D341Med (cell line): ENCODE measurements around the gene ANKRD17.
"Not testable (repeated sequence)": the region's sequence is repeated elsewhere in the genome, so short reads cannot be mapped to it uniquely, and the experiment has no call there.

Source experiments
- DNase-seq: peaks from one replicate; pipeline ENCODE4 v3.0.0; 2012; ENCODE audit warnings: low spot score

The ANKRD17 gene

DNA sequence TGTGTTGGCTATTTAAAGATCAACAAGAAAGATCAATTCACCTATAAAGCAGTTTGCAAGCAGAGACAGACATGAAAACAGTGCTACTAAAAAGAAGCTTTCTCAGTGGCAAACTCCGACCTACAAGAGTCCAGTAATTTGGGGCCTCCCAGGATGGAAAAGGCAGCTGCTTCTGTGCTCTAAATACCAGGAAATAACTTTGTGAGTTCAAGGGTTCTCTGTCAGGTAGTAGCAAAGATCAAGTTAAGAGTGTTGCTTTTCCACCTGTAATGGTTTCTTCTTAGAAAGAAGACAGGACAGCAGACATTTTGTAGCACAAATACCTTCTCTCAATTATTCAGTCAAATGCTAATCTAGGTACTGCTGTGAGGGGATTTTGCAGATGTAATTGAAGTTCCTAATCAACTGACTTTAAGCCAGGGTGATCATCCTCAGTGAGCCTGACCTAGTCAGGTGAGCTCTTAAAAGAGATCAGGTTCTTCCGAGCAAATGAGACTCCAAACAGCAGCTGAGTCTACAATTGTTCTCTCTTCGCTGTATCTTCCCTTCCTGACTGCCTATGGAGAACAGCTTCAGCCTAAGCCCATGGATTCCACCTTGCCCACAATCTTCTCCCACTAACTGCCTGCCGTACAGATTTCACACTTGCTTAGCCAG lies 13.5 kb downstream of the ANKRD17 start:
- DNase-seq: no peak

DNA sequence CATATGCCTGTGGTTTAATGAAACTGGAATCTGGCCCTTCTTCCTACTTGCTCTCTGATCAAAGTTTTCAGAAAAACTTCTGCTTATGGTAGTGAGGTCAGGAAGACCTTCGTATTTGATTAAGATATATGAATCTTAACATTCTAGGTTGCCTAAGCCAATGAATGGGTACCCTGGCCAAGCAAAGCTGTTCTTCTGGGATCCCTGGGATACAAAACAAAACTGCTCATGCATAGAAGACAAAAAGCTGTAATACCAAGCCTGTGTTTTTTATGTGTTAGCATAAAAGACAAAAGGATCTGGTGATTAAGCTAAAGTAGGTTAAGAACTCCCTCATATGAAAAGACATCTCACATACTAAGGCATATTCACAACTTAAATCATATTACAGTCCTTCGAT lies 21.6 kb downstream of the ANKRD17 start:
- DNase-seq: no peak

GRCh38 chr4:73236151-73236550 lies 22.4 kb downstream of the ANKRD17 start:
- no peak for DNase-seq

DNA sequence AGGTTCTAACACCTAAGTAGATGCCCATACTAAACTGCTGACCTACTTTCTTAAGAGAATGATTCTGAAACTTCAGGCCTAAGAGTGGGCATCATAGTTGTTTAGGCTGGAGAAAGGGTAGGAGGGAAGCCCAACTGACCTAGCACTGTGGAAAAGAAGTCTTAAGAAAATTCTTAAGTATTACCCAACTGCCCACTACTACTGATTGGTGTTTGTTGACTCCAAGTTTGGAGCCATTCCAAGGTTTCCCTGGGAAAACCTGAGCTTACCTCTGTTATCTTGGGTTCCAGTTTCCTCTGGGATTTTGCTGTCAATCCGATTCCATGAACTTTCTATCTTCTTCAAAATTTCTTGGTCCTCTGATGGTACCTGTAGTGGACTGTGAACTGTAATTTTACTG lies 23.9 kb downstream of the ANKRD17 start:
- no peak for DNase-seq

DNA sequence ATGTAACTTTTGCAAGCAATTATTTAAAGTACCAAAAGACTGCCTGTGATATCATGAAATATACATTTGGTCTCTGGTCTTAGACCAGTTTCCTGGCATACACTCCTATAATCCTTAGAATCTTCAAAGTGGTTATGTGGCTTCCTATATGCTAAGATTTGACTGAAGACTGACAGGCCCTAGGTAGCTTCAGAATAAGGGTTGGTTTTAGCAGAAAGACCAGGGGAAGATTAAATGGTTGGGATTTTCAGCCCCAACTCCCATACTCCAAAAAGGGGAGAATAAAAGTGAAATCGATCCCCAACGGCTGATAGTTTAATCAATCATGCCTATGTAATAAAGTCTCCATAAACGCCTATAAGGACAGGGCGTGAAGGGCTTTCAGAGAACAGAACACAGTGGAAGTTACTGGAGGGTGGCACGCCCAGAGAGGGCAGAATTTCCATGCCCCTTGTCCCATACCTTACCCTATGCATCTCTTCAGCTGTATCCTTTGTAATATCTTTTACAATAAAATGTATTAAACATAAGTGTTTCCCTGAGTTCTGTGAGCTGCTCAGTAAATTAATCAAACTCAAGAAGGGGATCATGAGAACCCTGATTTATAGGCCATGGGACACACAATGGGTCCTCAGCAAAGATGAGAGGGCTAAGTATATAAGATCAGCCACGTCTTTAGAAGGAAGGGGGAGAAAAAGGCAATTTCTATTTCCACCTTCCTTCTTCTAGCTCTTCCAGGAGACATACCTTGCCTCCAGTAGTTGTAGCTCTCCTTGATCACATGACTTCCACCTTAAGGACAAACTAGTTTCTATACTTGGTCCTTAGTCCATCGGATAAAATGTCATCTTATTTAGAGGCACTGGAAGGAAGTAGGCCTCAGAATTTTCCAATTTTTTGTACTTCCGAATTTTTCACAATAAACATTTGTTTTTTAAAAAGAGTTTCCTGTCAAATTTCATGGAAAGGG lies 26.8 kb downstream of the ANKRD17 start:
- DNase-seq: no peak

- no peak for DNase-seq
Observed at GRCh38 chr4:73230865-73231517, 27.6 kb downstream of the ANKRD17 start.

DNA sequence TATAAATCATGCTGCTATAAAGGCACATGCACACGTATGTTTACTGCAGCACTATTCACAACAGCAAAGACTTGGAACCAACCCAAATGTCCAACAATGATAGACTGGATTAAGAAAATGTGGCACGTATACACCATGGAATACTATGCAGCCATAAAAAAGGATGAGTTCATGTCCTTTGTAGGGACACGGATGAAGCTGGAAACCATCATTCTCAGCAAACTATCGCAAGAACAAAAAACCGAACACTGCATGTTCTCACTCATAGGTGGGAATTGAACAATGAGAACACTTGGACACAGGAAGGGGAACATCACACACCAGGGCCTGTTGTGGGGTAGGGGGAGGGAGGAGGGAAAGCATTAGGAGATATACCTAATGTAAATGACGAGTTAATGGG lies 29.8 kb downstream of the ANKRD17 start:
- not testable (repeated sequence) for DNase-seq

DNA sequence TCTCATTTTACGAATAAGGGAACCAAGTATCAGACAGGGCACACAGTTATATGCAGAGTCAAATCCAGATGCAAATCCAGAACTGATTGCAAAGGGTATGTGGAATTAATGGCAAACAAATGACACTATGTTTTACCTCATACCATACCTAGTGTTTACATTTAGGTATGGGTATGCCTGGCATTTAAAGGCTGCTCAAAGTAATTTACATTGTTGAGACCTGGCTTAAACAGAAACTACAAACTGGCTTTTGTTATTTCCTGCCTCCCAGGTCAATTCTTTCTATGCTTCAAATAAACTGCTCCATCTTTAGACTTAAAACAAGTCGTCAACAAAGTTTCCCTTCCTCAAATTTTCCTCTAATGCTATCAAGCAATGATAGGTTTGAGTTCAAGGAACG lies 33.7 kb downstream of the ANKRD17 start:
- DNase-seq: no peak

GRCh38 chr4:73223258-73223650 lies 35.3 kb downstream of the ANKRD17 start:
- DNase-seq: no peak

- DNase-seq: peak; percentile 78
Observed at GRCh38 chr4:73222466-73223257, 35.9 kb downstream of the ANKRD17 start.

DNA sequence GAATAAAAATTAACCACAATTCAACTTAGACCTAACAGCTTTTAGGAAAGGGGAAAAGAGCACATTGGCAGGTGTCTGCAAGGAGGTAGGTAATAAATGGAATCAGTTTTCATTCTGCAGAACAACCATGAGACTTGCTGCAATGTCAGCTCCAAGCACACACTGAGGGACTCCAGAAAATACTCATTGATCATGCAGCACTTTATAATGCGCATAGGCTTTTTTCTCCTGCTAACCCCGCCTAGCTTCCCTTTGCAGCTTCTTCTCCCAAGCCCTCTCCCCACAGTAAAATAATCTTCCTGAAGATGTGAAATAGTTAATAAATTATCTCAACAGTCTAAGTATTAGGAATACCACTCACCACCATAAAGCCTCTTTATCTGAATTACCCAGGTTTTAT lies 36.9 kb downstream of the ANKRD17 start:
- DNase-seq: no peak

GRCh38 chr4:73220815-73221214 lies 37.8 kb downstream of the ANKRD17 start:
- no peak for DNase-seq

DNA sequence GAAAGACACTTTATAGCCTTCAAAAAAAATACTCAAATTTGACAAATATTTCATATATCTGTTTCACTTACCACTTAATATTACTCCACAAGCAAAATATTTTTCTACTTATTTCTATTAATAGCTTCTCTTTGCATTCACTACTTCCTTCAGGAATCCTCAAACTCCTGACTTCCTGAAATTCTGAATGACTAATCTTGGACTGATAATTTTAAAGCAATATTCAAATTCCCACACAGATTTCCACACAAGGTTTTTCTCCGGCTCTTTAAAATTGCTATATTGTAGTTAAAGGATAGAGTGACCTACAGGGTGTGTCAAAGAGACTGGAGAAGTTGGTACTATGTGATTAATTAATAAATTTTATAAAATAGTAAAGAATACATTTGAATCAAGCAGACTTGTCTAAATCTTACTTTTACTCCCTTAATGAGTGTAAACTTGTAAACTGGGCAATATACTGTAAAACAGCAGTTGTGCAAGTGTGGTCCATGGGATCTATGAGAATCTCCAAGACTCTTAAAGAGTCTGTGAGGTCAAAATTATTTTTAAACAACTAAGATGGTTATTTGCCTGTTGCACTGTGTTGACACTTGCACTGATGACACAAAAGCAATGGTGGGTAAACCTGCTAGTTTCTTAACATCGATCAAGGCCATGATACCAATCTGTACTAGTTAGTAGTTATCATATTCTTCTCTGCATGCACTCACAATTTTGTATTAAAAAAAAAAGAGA lies 44.5 kb downstream of the ANKRD17 start:
- DNase-seq: no peak

- DNase-seq: no peak
Observed at GRCh38 chr4:73212982-73213730, 45.4 kb downstream of the ANKRD17 start.

GRCh38 chr4:73211968-73212367 lies 46.6 kb downstream of the ANKRD17 start:
- DNase-seq: no peak

DNA sequence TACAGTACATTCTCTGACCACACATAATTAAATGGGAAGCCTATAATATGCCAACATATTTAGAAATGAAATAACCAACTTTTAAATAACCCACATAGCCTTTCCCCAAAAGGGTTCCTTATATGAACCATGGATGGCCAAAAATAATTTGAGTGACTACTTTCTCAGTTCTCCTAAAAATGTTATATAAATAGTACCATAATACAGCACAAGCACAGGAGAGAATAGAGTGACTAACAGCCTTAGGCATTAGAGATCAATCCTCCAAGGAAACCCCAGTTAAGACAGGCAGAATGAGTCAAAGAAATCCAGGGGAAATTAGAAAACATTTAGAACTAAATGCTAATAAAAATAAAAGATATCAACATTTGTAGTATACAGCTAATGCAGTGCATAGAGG lies 50.2 kb downstream of the ANKRD17 start:
- no peak for DNase-seq

GRCh38 chr4:73206236-73206635 lies 52.4 kb downstream of the ANKRD17 start:
- no peak for DNase-seq

- DNase-seq: no peak
Observed at GRCh38 chr4:73205482-73205881, 53.1 kb downstream of the ANKRD17 start.

DNA sequence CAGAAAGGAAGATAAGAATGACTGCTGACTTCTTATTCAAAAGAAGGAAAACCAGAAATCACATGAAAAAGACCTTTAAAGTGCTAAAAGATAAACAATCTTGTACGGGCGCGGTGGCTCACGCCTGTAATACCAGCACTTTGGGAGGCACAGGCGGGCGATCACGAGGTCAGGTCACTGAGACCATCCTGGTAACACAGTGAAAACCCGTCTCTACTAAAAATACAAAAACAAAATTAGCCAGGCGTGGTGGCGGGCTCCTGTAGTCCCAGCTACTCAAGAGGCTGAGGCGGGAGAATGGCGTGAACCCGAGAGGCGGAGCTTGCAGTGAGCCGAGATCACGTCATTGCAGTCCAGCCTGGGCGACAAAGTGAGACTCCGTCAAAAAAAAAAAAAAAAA lies 54.6 kb downstream of the ANKRD17 start:
- not testable (repeated sequence) for DNase-seq

GRCh38 chr4:73197220-73197619 lies 61.4 kb downstream of the ANKRD17 start:
- no peak for DNase-seq

DNA sequence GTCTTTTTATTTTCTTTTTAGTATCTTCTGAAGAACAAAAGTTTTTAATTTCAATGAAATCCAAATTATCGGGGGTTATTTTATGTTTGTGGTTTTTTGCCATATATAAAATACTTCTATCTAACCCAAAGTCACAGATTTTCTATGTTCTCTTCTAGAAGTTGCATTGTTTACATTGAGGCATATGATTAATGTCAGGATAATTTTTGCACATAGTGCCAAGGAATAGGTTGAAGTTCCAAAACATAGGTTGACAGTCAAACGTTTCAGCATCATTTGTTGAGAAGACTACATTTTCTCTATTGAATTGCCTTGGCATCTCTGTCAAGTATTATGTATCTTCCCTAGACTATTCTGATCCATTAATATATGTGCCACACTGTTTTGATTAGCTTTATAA lies 64.5 kb downstream of the ANKRD17 start:
- DNase-seq: no peak
